Stimulated activated CD8-positive, alpha-beta memory T cell treated with anti-CD3 and anti-CD28 coated beads, Interleukin-15, amount 100 ng/mL, for 1 hour (primary cell): ENCODE results near the gene SGIP1.
A peak's percentile ranks its signal among the peaks of the same experiment; 100 is the strongest.
"Not testable (repeated sequence)": the region's sequence is repeated elsewhere in the genome, so short reads cannot be mapped to it uniquely, and the experiment has no call there.

Source experiments
- DNase-seq: peaks from one replicate; pipeline ENCODE4 v3.0.0-alpha.2; 2020; ENCODE audit warnings: low read depth

Gene SGIP1

GRCh38 chr1:66682106-66682505 is 148.2 kb downstream of the SGIP1 start:
- DNase-seq, result no peak

- no peak for DNase-seq
These were observed 150.4 kb downstream of the SGIP1 start for GRCh38 chr1:66684353-66684752.

- DNase-seq, result no peak
These were observed 151.3 kb downstream of the SGIP1 start for GRCh38 chr1:66685265-66685664.

- DNase-seq, result no peak
These were observed 151.7 kb downstream of the SGIP1 start for GRCh38 chr1:66685670-66686069.

GRCh38 chr1:66686406-66686805 is 152.5 kb downstream of the SGIP1 start:
- DNase-seq, result no peak

- no peak for DNase-seq
These were observed 153.4 kb downstream of the SGIP1 start for GRCh38 chr1:66687358-66687757.

GRCh38 chr1:66690666-66691381 is 156.9 kb downstream of the SGIP1 start:
- DNase-seq, result no peak

GRCh38 chr1:66692681-66693080 is 158.7 kb downstream of the SGIP1 start:
- no peak for DNase-seq

GRCh38 chr1:66693856-66694255 is 159.9 kb downstream of the SGIP1 start:
- DNase-seq, result no peak

GRCh38 chr1:66695116-66695515 is 161.2 kb downstream of the SGIP1 start:
- DNase-seq, result no peak

GRCh38 chr1:66696771-66697170 is 162.8 kb downstream of the SGIP1 start:
- no peak for DNase-seq

GRCh38 chr1:66699213-66699612 is 165.3 kb downstream of the SGIP1 start:
- no peak for DNase-seq

- DNase-seq, result no peak
These were observed 170.4 kb downstream of the SGIP1 start for GRCh38 chr1:66704177-66704875.

GRCh38 chr1:66705110-66705509 is 171.2 kb downstream of the SGIP1 start:
- no peak for DNase-seq

GRCh38 chr1:66711420-66711819 is 177.5 kb downstream of the SGIP1 start:
- no peak for DNase-seq

- DNase-seq, result no peak
These were observed 178.9 kb downstream of the SGIP1 start for GRCh38 chr1:66712839-66713238.

- DNase-seq, result no peak
These were observed 190.0 kb downstream of the SGIP1 start for GRCh38 chr1:66723985-66724384.

GRCh38 chr1:66725885-66726665 is 192.1 kb downstream of the SGIP1 start:
- peak; percentile 9 for DNase-seq

GRCh38 chr1:66728021-66728420 is 194.1 kb downstream of the SGIP1 start:
- no peak for DNase-seq

GRCh38 chr1:66728716-66729115 is 194.8 kb downstream of the SGIP1 start:
- DNase-seq, result not testable (repeated sequence)

GRCh38 chr1:66729119-66729518 is 195.2 kb downstream of the SGIP1 start:
- no peak for DNase-seq

GRCh38 chr1:66729523-66729922 is 195.6 kb downstream of the SGIP1 start:
- no peak for DNase-seq

- DNase-seq, result no peak
These were observed 196.5 kb downstream of the SGIP1 start for GRCh38 chr1:66730462-66730861.
